K562 (cell line): ENCODE measurements around the gene EMC1. TPM values are rescaled to one million over a fixed set of nuclear protein-coding genes. Genes with fewer than 3 reads are reported as not detected.
A peak's percentile ranks its signal among the peaks of the same experiment; 100 is the strongest.

Source experiments
- AFF1 ChIP-seq, 2 experiments: fragments of 450-650 bp; IDR thresholded peaks; 2 replicates each; pipeline ENCODE4 v1.6.1; 2018; ENCODE audit warnings: mild to moderate bottlenecking in 2 of 2, low read depth in 1 of 2; ENCODE audit not compliant: partially characterized antibody in 2 of 2
- ATF6 ChIP-seq: sonication (generic); formaldehyde crosslinking; IDR thresholded peaks from 2 replicates; pipeline ENCODE4 v1.4.0; 2020; ENCODE audit warnings: mild to moderate bottlenecking, missing genetic modification reagents
- C11orf30 ChIP-seq: fragments of 450-650 bp; IDR thresholded peaks from 2 replicates; pipeline ENCODE4 v1.6.1; 2016; ENCODE audit warnings: low read depth, mild to moderate bottlenecking
- E2F4 ChIP-seq: sonication (generic); formaldehyde crosslinking; IDR thresholded peaks from 2 replicates; pipeline ENCODE4 v1.8.0; 2022; ENCODE audit warnings: mild to moderate bottlenecking, low read depth, missing genetic modification reagents
- MLX ChIP-seq, 2 experiments: fragments of 450-650 bp in 1 of 2; sonication (generic) in 1 of 2; formaldehyde crosslinking; conservative IDR thresholded peaks; 2 replicates each; pipeline versions ENCODE4 v1.4.0 to v1.8.1; 2020 to 2022; ENCODE audit warnings: mild to moderate bottlenecking in 1 of 2, missing genetic modification reagents in 1 of 2
- THRB ChIP-seq: fragments of 450-650 bp; formaldehyde crosslinking; conservative IDR thresholded peaks from 2 replicates; pipeline ENCODE4 v1.4.0; 2022; ENCODE audit warnings: mild to moderate bottlenecking, missing genetic modification characterization
- ZHX1 ChIP-seq: fragments of 150-350 bp; conservative IDR thresholded peaks from 2 replicates; pipeline ENCODE4 v1.6.1; 2014; ENCODE audit warnings: low read length
- polyA plus RNA-seq, 8 experiments: library from polyadenylated mRNA; depleted of rRNA in 4 of 8; stranded (reverse) in 5 of 8; unstranded in 3 of 8; fragments of >200 nt; fragmentation: Nextera tagmentation in 2 of 8; fragmentation: Illumina TruSeq in 1 of 8; extraction: Ambion mirVana in 2 of 8; extraction: Trizol in 1 of 8; gene quantifications; 2 replicates each; pipeline versions ENCODE4 v1.2.1 to v1.2.3, GENCODE V29; 2011 to 2014; ENCODE audit warnings: inconsistent platforms in 1 of 8, missing spikeins in 1 of 8
- total RNA-seq, 7 experiments: library from RNA; depleted of rRNA in 6 of 7; stranded (reverse); fragments of >200 nt in 6 of 7; fragmentation: Illumina TruSeq in 2 of 7; extraction: Trizol in 2 of 7; gene quantifications; 2 replicates each; pipeline versions ENCODE4 v1.2.1 to v1.2.3, GENCODE V29; 2011 to 2021; ENCODE audit warnings: low replicate concordance in 1 of 7

EMC1 gene
- total and polyA plus RNA-seq, 9 of the 15 experiments (the other 6 are each of a cell fraction or from before 2014, with no cell fraction given), result 17.8 to 88.2 (median 37.4) TPM

GRCh38 chr1:19251305-19252196 is at the start of gene EMC1, which contains the start of gene MRTO4 (continued):
- TF ChIP-seq AFF1 (IDR thresholded peaks at IDR 0.05; ENCODE audit: low read depth in 1 of 2, partially characterized antibody in 2 of 2), result peak; percentile 37 to 94
- TF ChIP-seq THRB (CRISPR knock-in tag), result peak; percentile 78
- peak; percentile 92 for TF ChIP-seq ATF6
- TF ChIP-seq ZHX1, result peak; percentile 92; the same call in 1 of the 2 replicates
- TF ChIP-seq C11orf30, result peak; percentile 99
- TF ChIP-seq E2F4 (CRISPR knock-in tag), result peak; percentile 51
- peak; percentile 9 to 37; a peak in 1 of 4 replicates for TF ChIP-seq MLX (CRISPR knock-in tag; conservative IDR thresholded peaks at IDR 0.05)
